ES-I3 (cell line): ENCODE data around the gene B3GNT5.

Experiments used
- H3K36me3 ChIP-seq: 2 replicates; pipeline ENCODE4 v1.6.1; 2013; ENCODE audit warnings: mild to moderate bottlenecking, low read length, control low read depth, moderate library complexity; ENCODE audit not compliant: insufficient read depth
- H3K4me1 ChIP-seq: 2 replicates; pipeline ENCODE4 v1.6.1; 2013; ENCODE audit warnings: mild to moderate bottlenecking, control low read depth, low read length; ENCODE audit not compliant: insufficient read depth
- H3K9ac ChIP-seq: 2 replicates; pipeline ENCODE4 v1.6.1; 2013; ENCODE audit warnings: low read depth, mild to moderate bottlenecking, low read length, moderate library complexity
- H3K9me3 ChIP-seq: 2 replicates; pipeline ENCODE4 v1.6.1; 2013; ENCODE audit warnings: mild to moderate bottlenecking, low read length, moderate library complexity; ENCODE audit not compliant: control insufficient read depth, insufficient read depth

The B3GNT5 gene

GRCh38 chr3:183265834-183266417 lies 12.9 kb downstream of the B3GNT5 start:
- Histone ChIP-seq H3K9ac (no peak overlapping the region; the same call in 1 of the 2 replicates), H3K9me3 (no peaks in the 10 kb centered on the region), H3K36me3 (no peaks in the 10 kb centered on the region), H3K4me1 (peaks cover 49% of the 10 kb centered on the region)

DNA sequence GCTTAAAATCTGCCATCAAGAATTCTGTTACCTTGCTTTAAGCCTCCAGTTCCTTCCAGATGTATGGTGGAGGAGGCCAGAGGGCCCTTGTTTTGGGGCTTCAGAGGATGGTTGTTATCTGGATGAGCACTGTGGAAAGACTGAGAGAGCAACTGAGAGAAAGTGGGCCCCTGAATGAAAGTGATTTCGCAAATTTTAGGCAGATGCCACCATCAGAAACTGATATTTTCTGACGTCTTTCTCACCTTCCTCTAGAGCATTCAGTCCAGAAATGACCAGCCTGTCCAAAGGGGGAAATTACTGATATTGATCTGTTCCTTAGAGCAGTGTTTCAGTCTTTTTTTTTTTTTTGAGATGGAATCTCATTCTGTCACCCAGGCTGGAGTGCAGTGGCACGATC lies 13.4 kb downstream of the B3GNT5 start:
- H3K4me1 ChIP-seq: peaks cover 49% of the 10 kb centered on the region
- no peaks in the 10 kb centered on the region for H3K36me3 ChIP-seq
- H3K9me3 ChIP-seq: no peaks in the 10 kb centered on the region
- H3K9ac ChIP-seq: no peak overlapping the region

DNA sequence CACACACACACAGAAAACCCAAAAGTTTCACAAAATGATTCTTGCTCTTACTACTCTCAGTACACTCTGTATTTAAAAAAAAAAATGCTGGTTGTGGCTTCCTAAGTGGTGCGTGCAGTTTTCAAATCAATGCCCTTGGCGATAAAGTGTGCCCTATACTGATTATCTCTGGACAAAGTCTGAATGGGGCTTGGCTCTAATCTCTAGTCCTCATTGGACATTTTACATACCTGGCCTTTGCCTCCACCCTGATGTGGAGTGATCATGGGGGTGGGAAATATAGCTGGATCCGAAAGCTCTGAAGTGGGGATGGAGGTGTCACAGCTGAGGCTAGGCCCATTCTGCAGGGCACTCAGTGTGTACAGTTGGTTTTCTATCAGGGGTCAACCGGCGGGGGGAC lies 14.1 kb downstream of the B3GNT5 start:
- no peak overlapping the region for H3K9ac ChIP-seq
- no peaks in the 10 kb centered on the region for H3K9me3 ChIP-seq
- H3K36me3 ChIP-seq: no peaks in the 10 kb centered on the region
- H3K4me1 ChIP-seq: peaks cover 49% of the 10 kb centered on the region

DNA sequence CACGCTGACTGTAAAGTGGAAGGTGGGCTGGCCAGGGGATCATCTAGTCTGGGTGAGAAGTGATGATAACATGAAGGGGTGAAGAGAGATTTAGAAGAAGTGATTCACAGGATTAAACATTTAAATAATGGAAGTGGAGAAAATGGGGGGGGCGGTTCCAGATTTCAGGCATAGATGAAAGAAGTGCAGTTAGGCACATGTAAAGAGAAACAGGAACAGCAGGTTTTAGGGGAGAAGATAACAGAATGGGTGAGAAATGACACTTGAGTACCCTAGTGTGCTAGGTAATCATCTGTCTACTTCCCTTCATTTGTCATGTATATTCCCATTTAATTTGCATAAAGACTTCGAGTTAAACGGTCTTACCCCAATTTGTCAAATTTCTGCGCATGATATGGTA lies 15.3 kb downstream of the B3GNT5 start:
- no peaks in the 10 kb centered on the region for H3K36me3 ChIP-seq
- H3K9me3 ChIP-seq: no peaks in the 10 kb centered on the region
- no peak overlapping the region for H3K9ac ChIP-seq
- peaks cover 46% of the 10 kb centered on the region for H3K4me1 ChIP-seq

DNA sequence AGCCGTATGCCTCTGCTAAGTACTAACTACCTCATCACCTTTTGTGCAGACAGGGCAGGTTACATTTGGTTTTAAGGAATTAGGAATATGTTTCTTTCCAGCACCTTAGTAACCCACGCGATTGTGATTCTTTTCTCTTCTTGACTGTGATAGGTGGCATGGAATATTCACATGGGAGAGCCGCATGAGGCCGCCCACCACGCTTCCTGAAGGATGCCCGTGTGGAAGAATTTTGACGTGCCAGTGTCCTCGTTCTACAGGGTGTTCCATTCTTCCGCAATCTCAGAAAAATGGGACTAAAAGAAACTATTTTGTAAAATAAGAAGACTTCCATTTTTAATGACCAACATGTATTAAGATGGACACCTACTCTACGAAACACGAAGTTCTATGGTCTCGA lies 16.3 kb downstream of the B3GNT5 start:
- Histone ChIP-seq H3K36me3 (no peaks in the 10 kb centered on the region), H3K9me3 (no peaks in the 10 kb centered on the region), H3K9ac (no peak overlapping the region), H3K4me1 (peaks cover 37% of the 10 kb centered on the region)

GRCh38 chr3:183270344-183270743 lies 17.3 kb downstream of the B3GNT5 start:
- Histone ChIP-seq H3K9ac (no peak overlapping the region), H3K36me3 (no peaks in the 10 kb centered on the region), H3K9me3 (no peaks in the 10 kb centered on the region), H3K4me1 (peaks cover 27% of the 10 kb centered on the region)

- no peak overlapping the region for H3K9ac ChIP-seq
- H3K36me3 ChIP-seq: no peaks in the 10 kb centered on the region
- H3K4me1 ChIP-seq: peaks cover 16% of the 10 kb centered on the region
- no peaks in the 10 kb centered on the region for H3K9me3 ChIP-seq
These were observed 19.1 kb downstream of the B3GNT5 start for GRCh38 chr3:183272142-183272541.

DNA sequence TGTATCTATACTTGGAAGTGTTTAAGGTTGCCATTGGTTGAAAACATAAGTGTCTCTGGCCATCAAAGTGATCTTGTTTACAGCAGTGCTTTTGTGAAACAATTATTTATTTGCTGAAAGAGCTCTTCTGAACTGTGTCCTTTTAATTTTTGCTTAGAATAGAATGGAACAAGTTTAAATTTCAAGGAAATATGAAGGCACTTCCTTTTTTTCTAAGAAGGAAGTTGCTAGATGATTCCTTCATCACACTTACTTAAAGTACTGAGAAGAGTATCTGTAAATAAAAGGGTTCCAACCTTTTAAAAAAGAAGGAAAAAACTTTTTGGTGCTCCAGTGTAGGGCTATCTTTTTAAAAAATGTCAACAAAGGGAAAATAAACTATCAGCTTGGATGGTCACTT lies 19.7 kb downstream of the B3GNT5 start:
- H3K36me3 ChIP-seq: no peaks in the 10 kb centered on the region
- no peaks in the 10 kb centered on the region for H3K9me3 ChIP-seq
- H3K4me1 ChIP-seq: peaks cover 12% of the 10 kb centered on the region
- H3K9ac ChIP-seq: no peak overlapping the region

DNA sequence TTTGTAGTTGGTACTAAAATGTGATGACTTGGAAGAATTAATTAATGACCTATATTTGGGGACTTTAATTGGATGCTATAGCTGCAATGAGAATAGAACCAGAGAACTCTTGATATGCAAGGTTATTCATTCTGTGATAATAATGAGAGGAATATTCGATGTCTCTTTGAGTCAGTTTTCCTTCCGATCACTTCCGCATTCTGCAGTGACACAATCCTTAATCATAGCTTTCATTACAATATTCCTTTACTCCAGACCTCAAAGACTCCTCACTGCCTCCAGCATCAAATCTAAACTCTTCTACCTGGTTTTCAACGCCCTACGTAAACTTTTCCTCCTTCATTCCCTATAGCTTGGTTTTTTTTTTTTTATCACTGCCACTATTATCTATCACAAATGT lies 21.6 kb downstream of the B3GNT5 start:
- H3K36me3 ChIP-seq: no peaks in the 10 kb centered on the region
- H3K9ac ChIP-seq: no peak overlapping the region
- no peaks in the 10 kb centered on the region for H3K4me1 ChIP-seq
- H3K9me3 ChIP-seq: no peaks in the 10 kb centered on the region

GRCh38 chr3:183275418-183275817 lies 22.4 kb downstream of the B3GNT5 start:
- no peak overlapping the region for H3K9ac ChIP-seq
- H3K9me3 ChIP-seq: no peaks in the 10 kb centered on the region
- no peaks in the 10 kb centered on the region for H3K36me3 ChIP-seq
- no peaks in the 10 kb centered on the region for H3K4me1 ChIP-seq

- Histone ChIP-seq H3K9ac (no peak overlapping the region), H3K36me3 (no peaks in the 10 kb centered on the region), H3K4me1 (no peaks in the 10 kb centered on the region), H3K9me3 (no peaks in the 10 kb centered on the region)
These were observed 22.9 kb downstream of the B3GNT5 start for GRCh38 chr3:183275937-183276336.

DNA sequence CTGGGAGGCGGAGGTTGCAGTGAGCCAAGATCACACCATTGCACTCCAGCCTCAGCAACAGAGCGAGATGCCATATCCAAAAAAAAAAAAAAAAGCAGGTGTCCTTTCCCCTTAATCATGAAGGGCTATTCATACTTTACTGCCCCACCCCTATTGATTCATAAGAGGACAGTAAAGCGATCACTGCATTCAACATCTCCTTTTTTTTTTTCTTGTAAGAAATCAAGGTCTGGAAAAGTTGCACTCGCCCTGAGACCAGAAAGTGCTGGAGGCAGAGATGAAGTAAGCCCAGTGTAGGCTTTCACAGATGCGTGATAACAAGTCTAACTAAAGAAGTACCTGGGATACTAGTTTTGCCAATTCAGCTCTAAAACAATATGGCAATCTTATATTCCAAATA lies 24.2 kb downstream of the B3GNT5 start:
- Histone ChIP-seq H3K4me1 (0 out of 2 replicates have a peak, but pooled peaks cover 4% of the 10 kb centered on the region), H3K36me3 (no peaks in the 10 kb centered on the region), H3K9me3 (no peaks in the 10 kb centered on the region), H3K9ac (no peak overlapping the region)

GRCh38 chr3:183278479-183279088 lies 25.5 kb downstream of the B3GNT5 start:
- Histone ChIP-seq H3K9me3 (no peaks in the 10 kb centered on the region), H3K36me3 (no peaks in the 10 kb centered on the region), H3K9ac (no peak overlapping the region), H3K4me1 (0 out of 2 replicates have a peak, but pooled peaks cover 4% of the 10 kb centered on the region)

DNA sequence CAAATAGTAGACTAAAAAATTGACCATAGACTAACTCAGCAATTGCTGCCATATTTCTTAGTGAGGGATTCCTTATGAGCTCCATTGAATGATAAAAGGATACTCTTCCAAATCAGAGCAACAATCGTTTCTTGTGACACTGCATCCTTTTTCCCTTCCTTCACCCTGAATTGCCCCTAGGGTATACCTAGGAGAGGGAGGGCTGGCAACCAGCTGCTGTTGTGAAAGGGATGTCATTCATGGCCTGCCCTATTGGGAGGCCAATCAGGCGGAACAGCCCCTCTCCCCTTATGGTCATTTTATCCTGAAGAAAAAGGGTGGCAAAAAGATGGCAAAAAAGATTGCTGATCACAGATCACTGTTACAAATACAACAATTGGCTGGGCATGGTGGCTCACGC lies 26.3 kb downstream of the B3GNT5 start:
- H3K4me1 ChIP-seq: 0 out of 2 replicates have a peak, but pooled peaks cover 4% of the 10 kb centered on the region
- no peaks in the 10 kb centered on the region for H3K36me3 ChIP-seq
- no peak overlapping the region for H3K9ac ChIP-seq
- no peaks in the 10 kb centered on the region for H3K9me3 ChIP-seq

DNA sequence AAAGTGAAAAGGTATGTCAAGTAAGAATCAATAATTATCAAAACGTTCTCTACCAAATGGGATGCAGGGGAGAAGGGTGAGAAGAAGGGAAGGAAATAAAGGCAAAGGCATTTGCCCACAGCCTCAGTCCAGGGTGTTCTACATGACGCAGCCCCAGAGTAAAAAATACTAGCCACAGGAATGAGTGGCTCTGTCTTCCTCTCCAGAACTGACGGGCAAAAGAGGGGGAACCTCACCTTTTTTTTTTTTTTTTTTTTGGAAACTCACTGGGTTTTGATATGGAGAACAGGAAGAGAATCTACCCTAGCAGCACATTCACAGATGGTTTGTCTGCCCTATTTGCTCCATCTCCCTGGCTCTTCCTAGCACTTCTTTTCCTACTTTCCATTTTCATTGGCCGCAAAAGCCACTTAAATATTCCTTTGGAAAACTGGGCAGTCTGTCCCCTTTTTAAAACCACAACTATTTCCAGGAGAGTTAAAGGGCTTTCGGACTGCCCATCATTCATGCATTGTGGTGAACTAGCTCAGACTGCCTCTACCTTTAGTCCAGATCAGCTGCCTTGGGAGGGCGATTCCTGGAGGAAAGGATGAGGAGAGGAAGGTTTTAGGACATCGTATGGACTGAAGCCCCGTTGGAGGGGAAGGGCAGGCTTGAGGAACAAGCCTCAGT lies 28.2 kb downstream of the B3GNT5 start:
- no peaks in the 10 kb centered on the region for H3K36me3 ChIP-seq
- H3K4me1 ChIP-seq: peaks cover 9% of the 10 kb centered on the region; the same call in 1 of the 2 replicates
- no peaks in the 10 kb centered on the region for H3K9me3 ChIP-seq
- H3K9ac ChIP-seq: no peak overlapping the region
